ENCODE measurements around the gene CDC14A. TPM values are rescaled to one million over a fixed set of nuclear protein-coding genes. Genes with fewer than 3 reads are reported as not detected.

CDC14A gene
- total RNA-seq, 1 experiment from 2014 or later = 6.6 TPM

- intact Hi-C loops (cut with micrococcal nuclease; ENCODE audit: unreplicated experiment) = no loop called here
- Histone ChIP-seq H3K4me3 (ENCODE audit: low read depth in 2 of 2, low read length in 2 of 2) (no peak overlapping the region), H3K27me3 (ENCODE audit: control insufficient read depth, insufficient read depth, low read length) (no peaks in the 10 kb centered on the region; the same call in 1 of the 2 replicates), H3K4me1 (ENCODE audit: control insufficient read depth, insufficient read depth, low read length) (no peaks in the 10 kb centered on the region), H3K9me3 (ENCODE audit: control insufficient read depth, insufficient read depth, low read depth, low read length) (no peaks in the 10 kb centered on the region), H3K27ac (ENCODE audit: low read length) (no peak overlapping the region), H3K36me3 (ENCODE audit: control insufficient read depth, insufficient read depth, low read length) (no peaks in the 10 kb centered on the region)
- ATAC-seq (no peak), DNase-seq (ENCODE audit: low read depth, low spot score) (no peak)
- ChIA-PET CTCF (no interaction called here), POLR2A (no interaction called here)
- no TSS peak for BruUV-seq (replicated peaks)
- TF ChIP-seq, protein P1, sequence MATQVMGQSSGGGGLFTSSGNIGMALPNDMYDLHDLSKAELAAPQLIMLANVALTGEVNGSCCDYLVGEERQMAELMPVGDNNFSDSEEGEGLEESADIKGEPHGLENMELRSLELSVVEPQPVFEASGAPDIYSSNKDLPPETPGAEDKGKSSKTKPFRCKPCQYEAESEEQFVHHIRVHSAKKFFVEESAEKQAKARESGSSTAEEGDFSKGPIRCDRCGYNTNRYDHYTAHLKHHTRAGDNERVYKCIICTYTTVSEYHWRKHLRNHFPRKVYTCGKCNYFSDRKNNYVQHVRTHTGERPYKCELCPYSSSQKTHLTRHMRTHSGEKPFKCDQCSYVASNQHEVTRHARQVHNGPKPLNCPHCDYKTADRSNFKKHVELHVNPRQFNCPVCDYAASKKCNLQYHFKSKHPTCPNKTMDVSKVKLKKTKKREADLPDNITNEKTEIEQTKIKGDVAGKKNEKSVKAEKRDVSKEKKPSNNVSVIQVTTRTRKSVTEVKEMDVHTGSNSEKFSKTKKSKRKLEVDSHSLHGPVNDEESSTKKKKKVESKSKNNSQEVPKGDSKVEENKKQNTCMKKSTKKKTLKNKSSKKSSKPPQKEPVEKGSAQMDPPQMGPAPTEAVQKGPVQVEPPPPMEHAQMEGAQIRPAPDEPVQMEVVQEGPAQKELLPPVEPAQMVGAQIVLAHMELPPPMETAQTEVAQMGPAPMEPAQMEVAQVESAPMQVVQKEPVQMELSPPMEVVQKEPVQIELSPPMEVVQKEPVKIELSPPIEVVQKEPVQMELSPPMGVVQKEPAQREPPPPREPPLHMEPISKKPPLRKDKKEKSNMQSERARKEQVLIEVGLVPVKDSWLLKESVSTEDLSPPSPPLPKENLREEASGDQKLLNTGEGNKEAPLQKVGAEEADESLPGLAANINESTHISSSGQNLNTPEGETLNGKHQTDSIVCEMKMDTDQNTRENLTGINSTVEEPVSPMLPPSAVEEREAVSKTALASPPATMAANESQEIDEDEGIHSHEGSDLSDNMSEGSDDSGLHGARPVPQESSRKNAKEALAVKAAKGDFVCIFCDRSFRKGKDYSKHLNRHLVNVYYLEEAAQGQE (IDR thresholded peaks at IDR 0.05; ENCODE audit: insufficient read depth in 1 of 2, low read depth in 2 of 2, low read length in 1 of 2) = no peak
- TF ChIP-seq, protein P2, sequence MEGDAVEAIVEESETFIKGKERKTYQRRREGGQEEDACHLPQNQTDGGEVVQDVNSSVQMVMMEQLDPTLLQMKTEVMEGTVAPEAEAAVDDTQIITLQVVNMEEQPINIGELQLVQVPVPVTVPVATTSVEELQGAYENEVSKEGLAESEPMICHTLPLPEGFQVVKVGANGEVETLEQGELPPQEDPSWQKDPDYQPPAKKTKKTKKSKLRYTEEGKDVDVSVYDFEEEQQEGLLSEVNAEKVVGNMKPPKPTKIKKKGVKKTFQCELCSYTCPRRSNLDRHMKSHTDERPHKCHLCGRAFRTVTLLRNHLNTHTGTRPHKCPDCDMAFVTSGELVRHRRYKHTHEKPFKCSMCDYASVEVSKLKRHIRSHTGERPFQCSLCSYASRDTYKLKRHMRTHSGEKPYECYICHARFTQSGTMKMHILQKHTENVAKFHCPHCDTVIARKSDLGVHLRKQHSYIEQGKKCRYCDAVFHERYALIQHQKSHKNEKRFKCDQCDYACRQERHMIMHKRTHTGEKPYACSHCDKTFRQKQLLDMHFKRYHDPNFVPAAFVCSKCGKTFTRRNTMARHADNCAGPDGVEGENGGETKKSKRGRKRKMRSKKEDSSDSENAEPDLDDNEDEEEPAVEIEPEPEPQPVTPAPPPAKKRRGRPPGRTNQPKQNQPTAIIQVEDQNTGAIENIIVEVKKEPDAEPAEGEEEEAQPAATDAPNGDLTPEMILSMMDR (IDR thresholded peaks at IDR 0.05) = no peak
- TF ChIP-seq POLR2AphosphoS5 (IDR thresholded peaks at IDR 0.05; ENCODE audit: low read depth, low read length) = no peak
- no peak for TF ChIP-seq SIN3A (IDR thresholded peaks at IDR 0.05; ENCODE audit: borderline replicate concordance, insufficient read depth, low read depth, low read length)
- no peak for TF ChIP-seq TCF7L2 (IDR thresholded peaks at IDR 0.05; ENCODE audit: low read depth, low read length)
- in situ Hi-C loops (cut with HindIII; ENCODE audit: low pct_unique_long_range_greater_than_20kb, low sequenced_read_pairs) = no loop called here
Measured at GRCh38 chr1:100340494-100340893, 11.8 kb upstream of the CDC14A start.

GRCh38 chr1:100342348-100342747, 10.0 kb upstream of the CDC14A start:
- H3K9me3 ChIP-seq (ENCODE audit: control insufficient read depth, insufficient read depth, low read depth, low read length) = no peaks in the 10 kb centered on the region
- TF ChIP-seq, protein P1 (IDR thresholded peaks at IDR 0.05; ENCODE audit: insufficient read depth in 1 of 2, low read depth in 2 of 2, low read length in 1 of 2) = no peak
- no peak for TF ChIP-seq TCF7L2 (IDR thresholded peaks at IDR 0.05; ENCODE audit: low read depth, low read length)
- TF ChIP-seq, protein P2 (IDR thresholded peaks at IDR 0.05) = no peak
- TF ChIP-seq POLR2AphosphoS5 (IDR thresholded peaks at IDR 0.05; ENCODE audit: low read depth, low read length) = no peak
- no peak for TF ChIP-seq SIN3A (IDR thresholded peaks at IDR 0.05; ENCODE audit: borderline replicate concordance, insufficient read depth, low read depth, low read length)
- ATAC-seq = no peak
- CTCF ChIA-PET = no interaction called here
- H3K27ac ChIP-seq (ENCODE audit: low read length) = no peak overlapping the region
- POLR2A ChIA-PET = no interaction called here
- H3K36me3 ChIP-seq (ENCODE audit: control insufficient read depth, insufficient read depth, low read length) = no peaks in the 10 kb centered on the region
- no peak overlapping the region for H3K4me3 ChIP-seq (ENCODE audit: low read depth in 2 of 2, low read length in 2 of 2)
- no peak for DNase-seq (ENCODE audit: low read depth, low spot score)
- intact Hi-C loops (cut with micrococcal nuclease; ENCODE audit: unreplicated experiment) (no loop called here), in situ Hi-C loops (cut with HindIII; ENCODE audit: low pct_unique_long_range_greater_than_20kb, low sequenced_read_pairs) (no loop called here)
- no peaks in the 10 kb centered on the region for H3K4me1 ChIP-seq (ENCODE audit: control insufficient read depth, insufficient read depth, low read length)
- no peaks in the 10 kb centered on the region; the same call in 1 of the 2 replicates for H3K27me3 ChIP-seq (ENCODE audit: control insufficient read depth, insufficient read depth, low read length)
- BruUV-seq (replicated peaks) = no TSS peak
